ENCODE results near the gene PTGES.

PTGES gene

DNA sequence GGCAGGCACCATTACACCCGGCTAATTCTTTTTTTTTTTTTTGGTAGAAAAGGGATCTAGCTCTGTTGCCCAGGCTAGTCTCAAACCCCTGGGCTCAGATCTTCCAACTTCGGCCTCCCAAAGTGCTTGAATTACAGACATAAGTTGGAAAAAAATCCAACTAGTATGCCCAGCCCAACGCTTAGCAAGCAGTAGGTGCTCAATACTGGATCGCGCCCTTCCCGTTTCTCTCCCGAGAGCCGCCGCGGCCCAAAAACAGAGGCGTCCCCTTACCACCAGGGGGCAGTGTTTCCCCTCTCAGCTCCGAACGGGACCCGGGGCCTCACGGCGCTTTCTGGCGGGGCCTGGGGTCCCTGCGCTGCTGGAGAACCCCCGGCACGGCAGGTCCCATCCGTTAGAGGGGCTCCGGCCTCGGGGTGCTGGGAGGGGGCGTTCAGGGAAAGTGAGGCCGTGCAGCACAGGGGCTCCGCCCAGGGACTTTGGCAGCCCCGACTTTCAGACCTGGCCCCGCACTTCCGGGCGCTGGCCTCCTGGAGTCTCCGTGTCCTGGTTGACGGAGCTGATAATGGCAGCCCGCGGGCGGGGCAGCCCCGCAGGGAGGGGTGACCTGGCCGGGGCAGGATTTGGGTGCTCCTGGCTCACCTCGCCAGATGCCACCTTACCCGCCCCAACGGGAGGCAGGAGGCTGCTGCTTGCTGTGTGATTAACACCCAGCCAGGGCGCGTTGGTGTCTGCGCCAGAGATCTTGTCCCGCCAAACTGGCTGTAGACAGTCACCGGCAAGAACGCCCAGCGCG, 15.2 kb downstream of the PTGES start:
- Histone ChIP-seq H3K4me1 (ENCODE audit: low read depth, poor library complexity, severe bottlenecking) (no peaks in the 10 kb centered on the region), H3K36me3 (ENCODE audit: insufficient read depth) (no peaks in the 10 kb centered on the region), H3K79me2 (ENCODE audit: insufficient read depth, low read depth) (no peaks in the 10 kb centered on the region), H3K27ac (no peak overlapping the region), H2AFZ (ENCODE audit: low read depth) (peak overlapping the region; percentile 82), H3K4me3 (IDR thresholded peaks at IDR 0.05; ENCODE audit: insufficient read depth, low read depth, low read length) (no peak overlapping the region), H4K20me1 (ENCODE audit: insufficient read depth) (no peaks in the 10 kb centered on the region), H3K4me2 (peak overlapping the region; percentile 75), H3K9ac (peak overlapping the region; percentile 61; the same call in 1 of the 2 replicates), H3K27me3 (ENCODE audit: insufficient read depth, low read depth) (peaks cover 39% of the 10 kb centered on the region)
- TF ChIP-seq, protein P1, sequence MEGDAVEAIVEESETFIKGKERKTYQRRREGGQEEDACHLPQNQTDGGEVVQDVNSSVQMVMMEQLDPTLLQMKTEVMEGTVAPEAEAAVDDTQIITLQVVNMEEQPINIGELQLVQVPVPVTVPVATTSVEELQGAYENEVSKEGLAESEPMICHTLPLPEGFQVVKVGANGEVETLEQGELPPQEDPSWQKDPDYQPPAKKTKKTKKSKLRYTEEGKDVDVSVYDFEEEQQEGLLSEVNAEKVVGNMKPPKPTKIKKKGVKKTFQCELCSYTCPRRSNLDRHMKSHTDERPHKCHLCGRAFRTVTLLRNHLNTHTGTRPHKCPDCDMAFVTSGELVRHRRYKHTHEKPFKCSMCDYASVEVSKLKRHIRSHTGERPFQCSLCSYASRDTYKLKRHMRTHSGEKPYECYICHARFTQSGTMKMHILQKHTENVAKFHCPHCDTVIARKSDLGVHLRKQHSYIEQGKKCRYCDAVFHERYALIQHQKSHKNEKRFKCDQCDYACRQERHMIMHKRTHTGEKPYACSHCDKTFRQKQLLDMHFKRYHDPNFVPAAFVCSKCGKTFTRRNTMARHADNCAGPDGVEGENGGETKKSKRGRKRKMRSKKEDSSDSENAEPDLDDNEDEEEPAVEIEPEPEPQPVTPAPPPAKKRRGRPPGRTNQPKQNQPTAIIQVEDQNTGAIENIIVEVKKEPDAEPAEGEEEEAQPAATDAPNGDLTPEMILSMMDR (conservative IDR thresholded peaks at IDR 0.05; ENCODE audit: low read depth, low read length) = peak; percentile 88

DNA sequence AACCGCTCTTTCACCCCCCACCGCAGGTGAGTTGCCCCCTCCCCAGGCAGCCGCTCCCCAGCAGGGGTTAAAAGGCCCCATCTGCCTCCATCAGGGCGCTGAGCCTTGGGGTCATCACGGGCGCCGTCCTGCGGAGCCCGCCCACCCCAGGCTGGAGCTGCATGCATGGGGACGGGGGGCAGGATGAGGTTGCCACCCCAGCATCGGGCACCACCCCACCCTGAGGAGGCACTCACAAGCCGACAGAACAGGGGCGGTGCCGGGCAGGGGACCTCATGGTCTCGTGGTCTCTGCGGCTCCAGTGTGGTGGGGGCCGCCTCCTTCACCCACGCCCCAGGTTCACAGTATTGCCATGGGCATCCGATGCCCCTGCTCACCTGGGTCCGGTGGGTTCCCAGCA, 16.5 kb downstream of the PTGES start:
- H4K20me1 ChIP-seq (ENCODE audit: insufficient read depth) = no peaks in the 10 kb centered on the region
- H3K9ac ChIP-seq = no peak overlapping the region
- no peak overlapping the region for H3K27ac ChIP-seq
- TF ChIP-seq, protein P1 (conservative IDR thresholded peaks at IDR 0.05; ENCODE audit: low read depth, low read length) = no peak
- peaks cover 49% of the 10 kb centered on the region for H3K27me3 ChIP-seq (ENCODE audit: insufficient read depth, low read depth)
- no peak overlapping the region for H2AFZ ChIP-seq (ENCODE audit: low read depth)
- H3K4me1 ChIP-seq (ENCODE audit: low read depth, poor library complexity, severe bottlenecking) = no peaks in the 10 kb centered on the region
- H3K79me2 ChIP-seq (ENCODE audit: insufficient read depth, low read depth) = no peaks in the 10 kb centered on the region
- no peak overlapping the region for H3K4me3 ChIP-seq (IDR thresholded peaks at IDR 0.05; ENCODE audit: insufficient read depth, low read depth, low read length)
- H3K36me3 ChIP-seq (ENCODE audit: insufficient read depth) = no peaks in the 10 kb centered on the region
- no peak overlapping the region for H3K4me2 ChIP-seq

DNA sequence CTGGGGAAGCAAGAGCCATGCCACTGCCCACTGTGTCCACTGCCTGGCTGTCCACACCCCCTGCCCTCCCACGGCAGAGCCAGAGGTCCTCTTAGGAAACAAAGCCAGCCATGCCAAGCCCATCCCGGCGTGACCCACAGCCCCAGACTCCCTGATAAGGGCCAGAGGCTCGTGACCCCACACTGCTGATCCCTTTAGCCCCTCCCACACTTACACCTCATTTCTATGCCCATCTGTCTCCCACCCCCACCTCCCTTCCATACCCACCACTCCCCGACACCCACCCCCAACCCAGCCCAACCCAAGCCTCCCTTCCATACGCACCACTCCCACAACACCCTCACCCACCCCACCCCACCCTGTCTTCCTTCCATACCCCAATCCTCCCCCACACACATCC, 17.3 kb downstream of the PTGES start:
- Histone ChIP-seq H2AFZ (ENCODE audit: low read depth) (no peak overlapping the region), H3K27me3 (ENCODE audit: insufficient read depth, low read depth) (peaks cover 57% of the 10 kb centered on the region), H3K9ac (no peak overlapping the region), H3K4me3 (IDR thresholded peaks at IDR 0.05; ENCODE audit: insufficient read depth, low read depth, low read length) (no peak overlapping the region), H3K36me3 (ENCODE audit: insufficient read depth) (no peaks in the 10 kb centered on the region), H4K20me1 (ENCODE audit: insufficient read depth) (no peaks in the 10 kb centered on the region), H3K79me2 (ENCODE audit: insufficient read depth, low read depth) (no peaks in the 10 kb centered on the region), H3K4me2 (no peak overlapping the region), H3K27ac (no peak overlapping the region), H3K4me1 (ENCODE audit: low read depth, poor library complexity, severe bottlenecking) (no peaks in the 10 kb centered on the region)
- TF ChIP-seq, protein P1 (conservative IDR thresholded peaks at IDR 0.05; ENCODE audit: low read depth, low read length) = no peak

DNA sequence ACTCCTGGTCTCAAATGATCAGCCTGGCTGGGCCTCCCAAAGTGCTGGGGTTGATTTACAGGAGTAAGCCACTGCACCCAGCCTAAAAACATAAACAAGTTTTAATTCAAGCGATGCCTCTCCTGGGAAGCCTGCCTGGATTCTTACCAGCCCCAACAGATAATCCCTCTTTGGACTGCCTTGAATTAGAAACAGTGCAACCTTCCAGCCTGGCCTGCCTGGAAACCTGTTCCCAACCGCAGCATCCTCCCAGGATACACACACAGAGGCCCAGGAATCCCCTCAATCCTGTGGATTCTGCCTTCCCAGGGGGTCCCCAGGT, 19.2 kb downstream of the PTGES start:
- Histone ChIP-seq H3K36me3 (ENCODE audit: insufficient read depth) (no peaks in the 10 kb centered on the region), H3K4me2 (no peak overlapping the region), H4K20me1 (ENCODE audit: insufficient read depth) (no peaks in the 10 kb centered on the region), H3K4me3 (IDR thresholded peaks at IDR 0.05; ENCODE audit: insufficient read depth, low read depth, low read length) (no peak overlapping the region), H3K27ac (no peak overlapping the region), H3K4me1 (ENCODE audit: low read depth, poor library complexity, severe bottlenecking) (no peaks in the 10 kb centered on the region), H2AFZ (ENCODE audit: low read depth) (no peak overlapping the region), H3K79me2 (ENCODE audit: insufficient read depth, low read depth) (no peaks in the 10 kb centered on the region), H3K9ac (no peak overlapping the region), H3K27me3 (ENCODE audit: insufficient read depth, low read depth) (peaks cover 75% of the 10 kb centered on the region)
- TF ChIP-seq, protein P1 (conservative IDR thresholded peaks at IDR 0.05; ENCODE audit: low read depth, low read length) = no peak
